Measurements from ENCODE around the gene EIF3B. TPM values are rescaled to one million over a fixed set of nuclear protein-coding genes. Genes with fewer than 3 reads are reported as not detected.

Gene EIF3B
- total RNA-seq, 2 experiments from 2014 or later: 166 to 167 TPM

DNA sequence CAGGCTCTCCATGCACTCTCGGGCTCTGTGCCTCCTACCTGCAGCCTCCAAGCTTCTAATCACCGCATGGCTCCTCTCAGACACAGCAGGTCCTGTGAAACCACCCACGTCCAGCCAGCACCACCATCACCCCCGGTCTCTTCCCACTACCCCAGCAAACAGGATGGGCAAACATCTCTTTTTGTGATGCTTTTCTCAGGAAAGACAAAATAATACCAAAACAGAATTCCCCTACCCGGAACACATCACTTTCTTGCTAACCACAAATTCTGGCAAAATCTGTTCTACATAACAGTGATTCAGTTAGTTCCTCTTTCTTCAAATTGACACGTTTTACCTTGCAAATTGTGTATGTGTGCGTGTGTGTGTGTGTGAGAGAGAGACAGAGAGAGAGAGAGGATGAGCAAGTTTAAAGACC lies 46.9 kb upstream of the EIF3B start:
- H3K4me3 ChIP-seq (ENCODE audit: low read length): no peak overlapping the region

DNA sequence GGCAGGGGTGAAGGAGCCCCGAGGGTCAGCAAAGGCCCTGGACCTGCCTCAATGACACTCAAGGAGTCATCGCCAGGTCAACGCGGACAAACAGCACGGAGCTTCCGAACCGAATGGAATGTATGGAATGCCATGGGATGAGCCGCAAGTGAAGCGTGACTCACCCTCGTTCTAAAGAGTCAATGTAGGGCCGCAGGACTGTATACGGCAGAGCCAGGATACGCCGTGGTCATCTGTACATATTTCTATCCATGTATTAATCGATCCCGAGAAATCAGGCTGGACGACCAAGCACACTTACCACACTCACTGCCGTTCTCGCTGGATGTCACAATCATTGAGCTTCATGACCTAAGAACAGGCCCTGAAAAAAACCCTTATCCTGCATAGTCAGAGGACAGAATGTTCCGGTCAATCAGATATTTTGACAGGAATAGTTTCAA lies 44.7 kb upstream of the EIF3B start:
- no peaks in the 10 kb centered on the region for H3K27me3 ChIP-seq (ENCODE audit: control insufficient read depth in 1 of 2, insufficient read depth in 2 of 2, low read length in 2 of 2)
- ATAC-seq (ENCODE audit: poor library complexity) (no peak), DNase-seq (no peak)
- no peak overlapping the region for H3K27ac Mint-ChIP-seq
- no peaks in the 10 kb centered on the region for H3K36me3 ChIP-seq (ENCODE audit: insufficient read depth, low read length)
- peaks cover 9% of the 10 kb centered on the region for H3K4me1 Mint-ChIP-seq (ENCODE audit: low read depth)
- H3K27ac ChIP-seq (ENCODE audit: low read depth in 1 of 2, low read length in 2 of 2): no peak overlapping the region
- TF ChIP-seq, protein P1, sequence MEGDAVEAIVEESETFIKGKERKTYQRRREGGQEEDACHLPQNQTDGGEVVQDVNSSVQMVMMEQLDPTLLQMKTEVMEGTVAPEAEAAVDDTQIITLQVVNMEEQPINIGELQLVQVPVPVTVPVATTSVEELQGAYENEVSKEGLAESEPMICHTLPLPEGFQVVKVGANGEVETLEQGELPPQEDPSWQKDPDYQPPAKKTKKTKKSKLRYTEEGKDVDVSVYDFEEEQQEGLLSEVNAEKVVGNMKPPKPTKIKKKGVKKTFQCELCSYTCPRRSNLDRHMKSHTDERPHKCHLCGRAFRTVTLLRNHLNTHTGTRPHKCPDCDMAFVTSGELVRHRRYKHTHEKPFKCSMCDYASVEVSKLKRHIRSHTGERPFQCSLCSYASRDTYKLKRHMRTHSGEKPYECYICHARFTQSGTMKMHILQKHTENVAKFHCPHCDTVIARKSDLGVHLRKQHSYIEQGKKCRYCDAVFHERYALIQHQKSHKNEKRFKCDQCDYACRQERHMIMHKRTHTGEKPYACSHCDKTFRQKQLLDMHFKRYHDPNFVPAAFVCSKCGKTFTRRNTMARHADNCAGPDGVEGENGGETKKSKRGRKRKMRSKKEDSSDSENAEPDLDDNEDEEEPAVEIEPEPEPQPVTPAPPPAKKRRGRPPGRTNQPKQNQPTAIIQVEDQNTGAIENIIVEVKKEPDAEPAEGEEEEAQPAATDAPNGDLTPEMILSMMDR (IDR thresholded peaks at IDR 0.05): no peak
- H3K4me3 ChIP-seq (ENCODE audit: low read length): no peak overlapping the region
- intact Hi-C loops (cut with DNase I, micrococcal nuclease): loop anchor here in 1 of 2 experiments (5.0 kb wide), 1 partner anchor 212 kb away; no protein-coding TSS in a partner anchor
- no peak overlapping the region for H3K4me3 Mint-ChIP-seq
- ChIA-PET POLR2A (no interaction called here), CTCF (no interaction called here)
- H3K27me3 Mint-ChIP-seq: no peaks in the 10 kb centered on the region
- no peaks in the 10 kb centered on the region for H3K9me3 Mint-ChIP-seq
- H3K9me3 ChIP-seq (ENCODE audit: control insufficient read depth in 1 of 2, insufficient read depth in 1 of 2, low read length in 2 of 2): no peaks in the 10 kb centered on the region
- peaks cover 17% of the 10 kb centered on the region for H3K4me1 ChIP-seq (ENCODE audit: insufficient read depth, low read length)
- H3K36me3 Mint-ChIP-seq (ENCODE audit: low read depth): no peaks in the 10 kb centered on the region

More for the DNA sequence above, 46.9 kb upstream of the EIF3B start:
- no peaks in the 10 kb centered on the region for H3K36me3 Mint-ChIP-seq (ENCODE audit: low read depth)
- H3K4me1 Mint-ChIP-seq (ENCODE audit: low read depth): peaks cover 9% of the 10 kb centered on the region
- ATAC-seq (ENCODE audit: poor library complexity) (no peak), DNase-seq (peak in 2 of 14 experiments; percentile 25 to 37)
- no peaks in the 10 kb centered on the region for H3K9me3 Mint-ChIP-seq
- TF ChIP-seq, protein P1 (IDR thresholded peaks at IDR 0.05): no peak
- no peaks in the 10 kb centered on the region for H3K9me3 ChIP-seq (ENCODE audit: control insufficient read depth in 1 of 2, insufficient read depth in 1 of 2, low read length in 2 of 2)
- H3K27me3 ChIP-seq (ENCODE audit: control insufficient read depth in 1 of 2, insufficient read depth in 2 of 2, low read length in 2 of 2): no peaks in the 10 kb centered on the region
- H3K27ac ChIP-seq (ENCODE audit: low read depth in 1 of 2, low read length in 2 of 2): no peak overlapping the region
- no peaks in the 10 kb centered on the region for H3K27me3 Mint-ChIP-seq
- CTCF ChIA-PET: no interaction called here
- no peak overlapping the region for H3K4me3 Mint-ChIP-seq
- intact Hi-C loops (cut with DNase I, micrococcal nuclease): no loop called here
- peaks cover 3% of the 10 kb centered on the region for H3K4me1 ChIP-seq (ENCODE audit: insufficient read depth, low read length)
- no peaks in the 10 kb centered on the region for H3K36me3 ChIP-seq (ENCODE audit: insufficient read depth, low read length)
- POLR2A ChIA-PET: no interaction called here
- no peak overlapping the region for H3K27ac Mint-ChIP-seq

DNA sequence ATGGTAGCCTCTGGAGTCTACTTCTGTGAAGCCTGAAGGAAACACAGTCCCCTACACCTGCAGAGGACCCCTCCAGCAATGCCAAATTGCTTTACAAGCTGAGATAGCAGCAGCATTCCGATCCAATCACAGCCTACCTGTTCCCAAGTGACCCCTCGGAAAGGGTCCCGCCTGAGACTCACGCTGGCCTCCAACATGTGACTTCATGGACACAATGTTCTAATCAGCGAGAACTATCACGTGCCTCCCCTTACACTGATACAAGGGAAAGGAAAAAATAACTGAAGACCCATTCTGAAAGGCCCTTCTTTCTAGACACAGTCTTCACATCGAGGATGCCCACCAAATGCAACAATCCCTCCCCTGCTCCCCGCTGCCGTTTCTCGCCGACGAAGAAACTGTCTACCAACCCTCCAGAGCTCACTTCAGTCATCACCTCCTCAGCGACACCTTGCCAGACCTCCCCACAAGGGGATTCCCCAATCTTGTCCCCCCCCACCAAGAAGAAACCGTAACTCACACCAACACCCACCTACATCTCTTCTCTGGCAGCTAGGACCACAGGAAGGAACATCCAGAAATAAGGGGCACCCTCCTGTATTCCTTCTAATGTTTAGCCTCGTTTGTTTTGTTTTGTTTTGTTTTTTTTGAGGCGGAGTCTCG lies 42.2 kb upstream of the EIF3B start:
- Mint-ChIP-seq H3K9me3 (no peaks in the 10 kb centered on the region), H3K4me3 (peak overlapping the region; percentile 78), H3K36me3 (ENCODE audit: low read depth) (no peaks in the 10 kb centered on the region), H3K27ac (peak overlapping the region; percentile 45), H3K4me1 (ENCODE audit: low read depth) (peaks cover 9% of the 10 kb centered on the region), H3K27me3 (no peaks in the 10 kb centered on the region)
- intact Hi-C loops (cut with DNase I, micrococcal nuclease): loop anchor here in 1 of 2 experiments (2.0 to 5.0 kb wide), 3 partner anchors 80 to 318 kb away; partner anchors contain the start of genes MAD1L1 and TTYH3
- Histone ChIP-seq H3K36me3 (ENCODE audit: insufficient read depth, low read length) (no peaks in the 10 kb centered on the region), H3K27ac (ENCODE audit: low read depth in 1 of 2, low read length in 2 of 2) (no peak overlapping the region), H3K9me3 (ENCODE audit: control insufficient read depth in 1 of 2, insufficient read depth in 1 of 2, low read length in 2 of 2) (no peaks in the 10 kb centered on the region), H3K4me3 (ENCODE audit: low read length) (no peak overlapping the region), H3K27me3 (ENCODE audit: control insufficient read depth in 1 of 2, insufficient read depth in 2 of 2, low read length in 2 of 2) (no peaks in the 10 kb centered on the region), H3K4me1 (ENCODE audit: insufficient read depth, low read length) (peaks cover 18% of the 10 kb centered on the region)
- TF ChIP-seq, protein P1 (IDR thresholded peaks at IDR 0.05): no peak
- POLR2A ChIA-PET: interaction anchor here (0.6 kb wide), 1 partner anchor 50 kb away, joined by 3 read pairs; no protein-coding TSS in a partner anchor
- peak in 2 of 14 experiments; percentile 11 to 37 for DNase-seq
- CTCF ChIA-PET: no interaction called here
- ATAC-seq (ENCODE audit: poor library complexity): no peak

Data from CD4-positive, alpha-beta T cell (primary cell).